GM12801 (cell line): Measurements from ENCODE around the gene OR5AU1.

Source experiments
- CTCF ChIP-seq: IDR thresholded peaks from one replicate; pipeline ENCODE4 v1.5.1; 2011; ENCODE audit warnings: control low read depth; ENCODE audit not compliant: insufficient read length; ENCODE audit errors: extremely low read depth

OR5AU1 gene

GRCh38 chr14:21191809-21192446 is 36.1 kb upstream of the OR5AU1 start:
- TF ChIP-seq CTCF: no peak

DNA sequence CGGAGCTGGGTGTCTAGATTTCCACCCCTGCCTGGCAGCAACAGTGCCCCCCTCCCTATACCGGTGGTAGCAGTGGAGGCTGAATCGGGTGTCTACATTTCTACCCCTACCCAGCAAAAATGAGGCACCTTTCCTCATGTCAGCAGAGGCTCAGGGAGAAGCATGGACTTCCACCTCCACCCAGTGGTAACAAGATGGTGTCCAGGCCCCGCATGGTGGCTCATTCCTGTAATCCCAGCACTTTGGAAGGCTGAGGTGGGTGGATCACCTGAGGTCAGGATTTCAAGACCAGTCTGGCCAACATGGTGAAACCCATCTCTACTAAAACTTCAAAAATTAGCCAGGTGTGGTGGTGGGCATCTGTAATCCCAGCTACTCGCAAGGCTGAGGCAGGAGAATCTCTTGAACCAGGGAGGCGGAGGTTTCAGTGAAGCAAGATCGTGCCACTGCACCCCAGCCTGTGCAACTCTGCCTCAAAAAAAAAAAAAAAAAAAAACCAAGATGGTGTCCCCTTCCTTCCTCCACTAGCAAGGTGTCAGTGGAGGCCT is 35.5 kb upstream of the OR5AU1 start:
- TF ChIP-seq CTCF: no peak

DNA sequence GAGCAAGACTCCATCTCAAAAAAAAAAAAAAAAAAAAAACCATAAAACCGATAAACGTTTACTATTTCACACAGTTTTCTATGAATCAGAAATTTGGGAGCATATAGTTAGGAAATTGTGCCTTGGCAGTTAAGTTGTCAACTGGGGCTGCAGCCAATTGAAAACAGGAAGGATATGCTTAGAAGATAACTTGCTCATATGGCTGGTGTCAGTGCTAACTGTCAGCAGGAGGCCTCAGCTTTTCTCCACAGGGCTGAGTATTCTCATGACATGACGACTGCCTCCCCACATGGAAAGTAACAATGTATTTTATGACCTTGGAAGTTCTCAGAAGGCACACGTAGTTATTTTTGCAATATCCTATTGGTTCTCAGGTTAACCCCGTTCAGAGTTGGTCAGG is 29.6 kb upstream of the OR5AU1 start:
- no peak for TF ChIP-seq CTCF

GRCh38 chr14:21184254-21184653 is 28.4 kb upstream of the OR5AU1 start:
- no peak for TF ChIP-seq CTCF

DNA sequence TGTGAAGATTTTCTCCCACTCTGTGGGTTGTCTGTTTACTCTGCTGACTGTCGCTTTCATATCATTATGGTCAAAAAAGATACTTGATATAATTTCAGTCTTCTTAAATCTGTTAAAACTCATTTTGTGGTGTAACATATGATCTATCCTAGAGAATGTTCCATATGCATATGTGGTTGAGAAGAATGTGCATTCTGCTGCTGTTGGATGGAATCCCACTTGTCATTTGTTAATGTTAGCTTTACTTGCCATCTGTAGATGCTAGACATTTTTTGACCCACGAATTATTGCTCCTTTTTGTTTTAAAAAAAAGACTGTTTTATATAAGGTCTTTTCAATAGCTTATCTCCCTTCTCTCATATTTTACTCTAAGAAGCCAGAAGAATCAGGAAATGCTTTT is 26.3 kb upstream of the OR5AU1 start:
- no peak for TF ChIP-seq CTCF

DNA sequence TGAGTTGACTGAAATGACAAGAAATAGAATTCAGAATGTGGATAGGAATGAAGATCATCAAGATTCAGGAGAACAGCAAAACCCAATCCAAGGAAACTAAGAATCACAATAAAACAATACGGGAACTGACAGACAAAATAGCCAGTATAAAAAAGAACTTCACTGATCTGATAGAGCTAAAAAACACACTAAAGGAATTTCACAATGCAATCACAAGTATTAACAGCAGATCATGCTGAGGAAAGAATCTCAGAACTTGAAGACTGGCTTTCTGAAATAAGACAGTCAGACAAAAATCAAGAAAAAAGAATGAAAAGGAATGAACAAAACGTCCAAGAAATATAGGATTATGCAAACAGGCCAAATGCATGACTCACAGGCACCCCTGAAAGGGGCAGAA is 15.3 kb upstream of the OR5AU1 start:
- TF ChIP-seq CTCF: no peak

- TF ChIP-seq CTCF: no peak
Observed at GRCh38 chr14:21169573-21169972, 13.7 kb upstream of the OR5AU1 start.

- no peak for TF ChIP-seq CTCF
Observed at GRCh38 chr14:21168055-21168454, 12.2 kb upstream of the OR5AU1 start.
